Mononuclear cell (primary cell): Measurements from ENCODE around the gene PPP2R2C. TPM values are rescaled to one million over a fixed set of nuclear protein-coding genes. Genes with fewer than 3 reads are reported as not detected.

Experiments
- H3K27me3 ChIP-seq: 2 replicates; pipeline ENCODE4 v1.6.0; 2011; ENCODE audit warnings: low read length, control low read depth; ENCODE audit not compliant: insufficient read depth
- H3K4me1 ChIP-seq: 2 replicates; pipeline ENCODE4 v1.5.1; 2011; ENCODE audit warnings: mild to moderate bottlenecking, low read length, control low read depth; ENCODE audit not compliant: insufficient read depth
- H3K4me3 ChIP-seq: 2 replicates; pipeline ENCODE4 v1.5.1; 2011; ENCODE audit warnings: mild to moderate bottlenecking, low read length, moderate library complexity
- H3K9me3 ChIP-seq: 2 replicates; pipeline ENCODE4 v1.5.1; 2011; ENCODE audit warnings: low read depth, mild to moderate bottlenecking, control low read depth, low read length
- total RNA-seq: library from RNA; depleted of rRNA; stranded (reverse); fragments of >200 nt; gene quantifications from one replicate; pipeline ENCODE4 v1.2.3, GENCODE V29; 2012

The PPP2R2C gene
- total RNA-seq, 1 donor = not detected

DNA sequence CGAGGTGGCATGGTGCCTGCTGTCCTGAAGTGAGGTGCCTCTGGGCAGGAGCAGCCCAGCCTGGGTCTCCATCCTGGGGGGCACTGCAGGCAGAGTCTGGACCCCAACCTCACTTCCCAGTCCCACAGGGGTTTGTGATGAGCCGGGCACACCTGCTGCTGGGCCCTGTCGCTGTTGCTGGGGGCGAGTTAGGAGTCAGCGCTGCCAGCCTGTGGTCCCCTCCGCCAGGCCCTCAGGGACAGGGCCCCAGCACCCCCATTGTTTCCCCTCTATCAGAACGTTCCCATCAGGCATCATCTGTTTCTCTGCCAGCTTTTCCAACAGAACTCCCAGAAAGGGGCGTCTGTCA, 179.3 kb downstream of the PPP2R2C start:
- Histone ChIP-seq H3K27me3 (no peaks in the 10 kb centered on the region), H3K4me1 (no peaks in the 10 kb centered on the region), H3K9me3 (no peaks in the 10 kb centered on the region), H3K4me3 (no peak overlapping the region)

DNA sequence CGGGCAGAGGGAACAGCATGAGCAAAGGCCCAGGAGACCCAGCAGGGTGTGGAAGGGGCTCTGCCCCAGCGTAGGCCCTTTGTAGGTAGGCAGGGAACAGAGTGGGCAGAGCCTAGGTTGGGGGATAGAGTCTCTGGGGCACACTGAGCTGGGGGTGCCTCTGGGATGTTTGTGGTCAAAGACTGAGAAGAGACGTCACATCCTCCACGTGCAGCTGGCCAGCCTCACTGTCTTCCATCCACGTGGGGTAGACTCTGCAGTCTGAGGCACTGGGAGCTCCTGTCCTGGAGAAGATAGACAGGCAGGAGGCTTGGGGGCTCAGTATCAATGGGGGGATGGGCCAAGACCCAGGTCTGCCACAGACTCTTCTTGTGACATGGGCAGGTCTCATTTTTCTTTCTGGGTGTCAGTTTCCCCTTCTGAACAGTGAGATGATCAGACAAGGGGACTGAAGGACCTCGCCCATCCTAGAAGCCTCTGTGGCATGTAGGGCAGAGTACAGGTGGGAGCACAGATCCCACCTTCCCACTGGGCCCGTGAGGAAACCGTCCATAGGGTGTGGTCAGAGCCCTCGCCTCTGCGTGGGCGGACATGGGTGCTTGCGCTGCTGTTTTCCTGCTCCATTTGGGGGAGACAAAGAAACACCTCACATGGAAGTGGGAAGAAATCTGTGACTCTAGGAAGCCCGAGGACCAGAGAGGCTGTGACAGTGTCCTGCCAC, 179.9 kb downstream of the PPP2R2C start:
- H3K4me3 ChIP-seq = no peak overlapping the region
- no peaks in the 10 kb centered on the region for H3K4me1 ChIP-seq
- H3K27me3 ChIP-seq = no peaks in the 10 kb centered on the region
- no peaks in the 10 kb centered on the region for H3K9me3 ChIP-seq

GRCh38 chr4:6291784-6292297, 180.6 kb downstream of the PPP2R2C start:
- no peaks in the 10 kb centered on the region for H3K4me1 ChIP-seq

DNA sequence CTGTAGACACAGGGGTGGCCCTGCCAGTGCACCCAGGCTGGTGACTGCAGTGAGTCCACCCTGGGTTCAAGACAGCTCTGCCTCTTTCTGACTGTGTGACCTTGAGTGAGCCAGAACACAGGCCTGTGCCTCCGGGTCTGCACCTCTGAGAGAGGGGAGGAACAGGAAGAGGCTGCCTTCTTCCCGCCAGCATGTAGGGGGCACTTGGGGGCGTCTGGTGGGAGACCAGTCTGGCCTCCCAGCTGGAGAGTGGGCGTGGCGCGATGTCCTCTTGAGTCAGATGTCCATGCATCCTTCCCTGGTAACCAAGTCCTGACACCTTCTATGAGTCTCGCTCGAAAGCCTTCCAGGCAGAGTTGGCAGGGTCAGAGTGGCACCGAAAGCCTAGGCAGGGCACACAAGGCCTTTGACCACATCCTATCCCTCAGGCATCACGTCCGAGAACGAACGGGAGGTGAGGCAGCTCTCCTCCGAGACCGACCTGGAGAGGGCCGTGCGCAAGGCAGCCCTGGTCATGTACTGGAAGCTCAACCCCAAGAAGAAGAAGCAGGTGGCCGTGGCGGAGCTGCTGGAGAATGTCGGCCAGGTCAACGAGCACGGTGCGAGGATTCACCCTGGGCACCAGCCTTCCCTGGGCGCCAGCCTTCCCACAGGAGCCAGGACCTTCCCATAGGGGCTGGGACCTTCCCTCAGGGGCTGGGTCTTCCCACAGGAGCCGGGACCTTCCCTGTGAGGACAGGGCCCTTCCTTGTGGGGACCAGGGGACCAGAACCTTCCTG, 181.5 kb downstream of the PPP2R2C start:
- Histone ChIP-seq H3K27me3 (no peaks in the 10 kb centered on the region), H3K4me1 (no peaks in the 10 kb centered on the region), H3K9me3 (no peaks in the 10 kb centered on the region), H3K4me3 (no peak overlapping the region)

More at GRCh38 chr4:6291784-6292297, 180.6 kb downstream of the PPP2R2C start:
- Histone ChIP-seq H3K4me3 (no peak overlapping the region), H3K9me3 (no peaks in the 10 kb centered on the region), H3K27me3 (no peaks in the 10 kb centered on the region)

DNA sequence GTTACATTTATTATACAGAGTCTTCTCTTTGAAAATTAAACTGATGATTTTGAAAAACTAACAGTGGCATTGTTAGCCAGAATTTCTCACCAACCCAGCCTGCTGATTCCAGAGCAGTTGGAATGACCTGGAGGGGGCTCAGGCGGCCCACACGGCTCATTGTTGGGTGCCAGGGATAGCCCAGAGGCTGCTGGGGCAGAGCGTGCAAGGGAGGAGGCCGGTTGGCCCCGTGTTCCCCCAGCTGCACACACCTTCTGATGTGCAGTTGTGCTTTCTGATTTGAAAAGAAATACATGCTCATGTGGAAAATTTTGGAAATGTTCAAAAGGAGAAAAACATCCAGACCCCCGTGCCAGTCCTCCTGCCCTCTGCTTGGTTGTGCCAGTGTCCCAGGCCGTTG, 182.2 kb downstream of the PPP2R2C start:
- Histone ChIP-seq H3K4me1 (no peaks in the 10 kb centered on the region), H3K27me3 (no peaks in the 10 kb centered on the region), H3K9me3 (no peaks in the 10 kb centered on the region), H3K4me3 (no peak overlapping the region)

DNA sequence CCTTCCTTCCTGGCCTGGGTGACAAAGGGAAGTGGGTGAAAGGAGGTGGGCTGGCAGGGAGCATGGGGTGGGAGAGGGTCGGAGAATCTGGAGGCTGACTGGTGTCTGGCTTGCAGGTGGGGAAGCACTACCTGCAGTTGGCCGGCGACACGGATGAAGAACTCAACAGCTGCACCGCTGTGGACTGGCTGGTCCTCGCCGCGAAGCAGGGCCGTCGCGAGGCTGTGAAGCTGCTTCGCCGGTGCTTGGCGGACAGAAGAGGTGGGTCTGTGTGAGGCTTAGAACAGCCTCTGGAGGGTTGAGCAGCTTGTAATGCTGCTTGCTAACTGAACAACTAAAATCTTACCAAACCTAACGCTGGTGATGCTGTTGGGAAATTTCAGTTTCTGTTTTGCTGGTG, 183.5 kb downstream of the PPP2R2C start:
- Histone ChIP-seq H3K9me3 (no peaks in the 10 kb centered on the region), H3K27me3 (no peaks in the 10 kb centered on the region), H3K4me3 (no peak overlapping the region)

GRCh38 chr4:6288342-6288741, 184.1 kb downstream of the PPP2R2C start:
- Histone ChIP-seq H3K27me3 (no peaks in the 10 kb centered on the region), H3K4me1 (no peaks in the 10 kb centered on the region), H3K4me3 (no peak overlapping the region), H3K9me3 (no peaks in the 10 kb centered on the region)

More for the DNA sequence above, 183.5 kb downstream of the PPP2R2C start:
- no peaks in the 10 kb centered on the region for H3K4me1 ChIP-seq

DNA sequence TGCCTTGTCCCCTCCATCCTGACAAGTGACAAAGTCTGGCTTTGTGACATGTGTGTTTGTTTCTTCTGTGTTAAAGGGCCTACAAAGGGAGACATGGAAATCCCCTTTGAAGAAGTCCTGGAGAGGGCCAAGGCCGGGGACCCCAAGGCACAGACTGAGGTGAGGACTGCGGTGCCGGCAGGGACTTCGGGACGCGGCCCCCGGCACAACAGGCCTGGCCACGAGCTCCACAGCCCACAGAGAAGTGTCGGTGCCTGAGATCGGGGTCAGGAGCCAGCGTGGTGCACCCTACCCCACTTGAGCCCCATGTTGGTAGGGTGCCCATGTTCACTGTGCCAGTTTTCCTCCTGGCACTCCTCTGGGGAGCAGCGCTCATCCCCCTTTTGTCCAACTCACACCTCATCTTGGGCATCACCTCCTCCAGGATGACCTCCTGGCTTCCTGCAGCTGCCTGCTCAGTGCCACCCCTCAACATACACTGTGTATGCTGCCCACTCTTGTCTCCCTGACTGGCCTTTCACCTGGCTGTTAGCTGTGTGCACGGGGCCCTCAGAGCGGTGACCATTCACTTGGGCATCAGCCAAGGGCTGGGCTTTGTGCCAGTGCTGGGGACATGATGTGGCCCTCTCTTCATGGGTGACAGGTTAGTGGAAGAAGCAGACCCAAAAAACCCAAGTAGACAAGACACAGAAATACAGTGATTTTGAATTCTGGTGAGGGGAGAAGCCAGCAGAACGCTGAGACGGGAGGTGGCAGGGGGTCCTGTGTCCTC, 185.2 kb downstream of the PPP2R2C start:
- Histone ChIP-seq H3K27me3 (no peaks in the 10 kb centered on the region), H3K4me3 (no peak overlapping the region), H3K4me1 (no peaks in the 10 kb centered on the region), H3K9me3 (no peaks in the 10 kb centered on the region)

DNA sequence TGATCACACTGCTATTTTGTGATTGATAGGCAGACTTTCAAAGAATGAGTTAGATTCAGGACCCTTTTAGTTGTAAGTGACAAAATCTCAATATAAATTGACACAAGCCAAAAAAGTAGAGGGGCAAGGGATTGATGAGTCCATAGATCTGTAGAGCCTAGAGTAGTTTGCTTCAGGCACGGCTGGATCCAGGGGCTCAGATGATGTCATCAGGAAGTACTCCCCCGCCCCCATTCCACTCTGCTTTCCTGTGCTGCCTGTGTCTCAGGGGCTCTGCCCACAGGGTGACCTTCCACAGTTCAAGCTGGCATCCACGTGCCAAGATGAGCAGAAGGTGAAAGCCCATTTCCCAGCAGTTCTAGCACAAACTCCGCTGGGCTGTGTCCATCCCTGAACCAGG, 189.1 kb downstream of the PPP2R2C start:
- Histone ChIP-seq H3K9me3 (no peaks in the 10 kb centered on the region), H3K4me3 (no peak overlapping the region), H3K27me3 (no peaks in the 10 kb centered on the region), H3K4me1 (peaks cover 9% of the 10 kb centered on the region)

DNA sequence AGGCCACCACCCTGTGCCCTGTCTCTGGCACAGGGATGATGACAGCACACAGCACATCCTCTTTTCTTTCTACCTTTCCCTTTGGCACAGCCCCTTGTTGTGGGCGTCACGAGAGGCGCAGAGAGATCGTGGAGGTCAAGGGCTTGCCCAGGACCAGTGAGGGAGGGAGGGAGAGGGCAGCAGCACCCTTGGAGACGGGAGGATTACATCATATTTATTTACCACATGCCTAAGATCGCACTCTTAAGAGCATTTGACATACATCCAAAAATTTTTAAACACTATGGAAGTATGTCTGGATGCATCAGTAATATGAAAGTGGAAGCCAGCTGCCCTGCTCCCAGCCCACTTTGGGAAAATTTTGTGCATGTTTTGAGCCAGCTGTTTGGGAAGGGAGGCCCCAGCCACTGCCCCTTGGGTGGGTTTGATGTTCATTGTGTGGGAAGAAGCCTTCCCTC, 190.1 kb downstream of the PPP2R2C start:
- Histone ChIP-seq H3K4me3 (no peak overlapping the region), H3K27me3 (no peaks in the 10 kb centered on the region), H3K9me3 (no peaks in the 10 kb centered on the region), H3K4me1 (peaks cover 11% of the 10 kb centered on the region)

DNA sequence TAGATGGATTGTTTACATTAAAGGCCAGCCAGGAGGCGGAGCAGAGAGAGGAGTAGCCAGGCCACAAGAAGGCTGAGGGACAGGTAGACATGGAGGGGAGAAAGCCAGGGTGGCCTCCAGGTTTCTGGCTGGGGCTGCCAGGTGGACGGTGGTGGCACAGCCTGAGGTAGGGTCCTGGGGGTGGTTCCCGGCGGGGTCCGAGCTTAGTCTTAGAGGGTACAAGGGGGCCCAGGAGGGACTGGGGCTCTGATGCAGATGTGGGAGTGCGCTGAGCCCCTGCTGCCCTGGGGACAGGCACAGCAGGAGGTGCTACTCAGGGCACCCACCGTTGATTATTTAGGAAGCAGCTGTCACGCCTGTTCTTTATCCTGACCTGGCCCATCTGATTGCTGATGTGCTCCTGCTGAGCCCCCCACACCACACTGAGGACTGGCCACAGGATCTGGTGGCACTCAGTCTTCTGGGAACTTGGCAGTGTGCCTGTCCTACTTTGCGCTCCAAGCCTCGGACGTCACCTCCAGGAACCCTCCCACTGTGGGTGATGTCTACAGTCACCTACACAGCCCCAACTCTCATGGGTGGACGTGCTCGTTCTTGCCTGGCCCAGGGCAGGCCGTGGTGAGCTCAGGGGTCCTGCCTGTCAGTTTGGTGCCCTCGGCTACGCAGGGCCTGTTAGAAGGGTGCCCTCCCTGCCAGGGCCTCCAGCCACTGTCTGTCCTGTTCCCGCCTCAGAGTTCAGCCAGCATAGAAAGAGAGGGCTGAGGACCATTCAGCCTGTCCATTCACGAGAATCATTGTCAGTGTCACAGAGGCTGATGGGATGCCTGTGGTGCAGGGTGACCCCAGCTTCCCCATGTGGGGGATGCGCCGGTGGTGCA, 190.7 kb downstream of the PPP2R2C start:
- H3K9me3 ChIP-seq = no peaks in the 10 kb centered on the region
- peaks cover 11% of the 10 kb centered on the region for H3K4me1 ChIP-seq

DNA sequence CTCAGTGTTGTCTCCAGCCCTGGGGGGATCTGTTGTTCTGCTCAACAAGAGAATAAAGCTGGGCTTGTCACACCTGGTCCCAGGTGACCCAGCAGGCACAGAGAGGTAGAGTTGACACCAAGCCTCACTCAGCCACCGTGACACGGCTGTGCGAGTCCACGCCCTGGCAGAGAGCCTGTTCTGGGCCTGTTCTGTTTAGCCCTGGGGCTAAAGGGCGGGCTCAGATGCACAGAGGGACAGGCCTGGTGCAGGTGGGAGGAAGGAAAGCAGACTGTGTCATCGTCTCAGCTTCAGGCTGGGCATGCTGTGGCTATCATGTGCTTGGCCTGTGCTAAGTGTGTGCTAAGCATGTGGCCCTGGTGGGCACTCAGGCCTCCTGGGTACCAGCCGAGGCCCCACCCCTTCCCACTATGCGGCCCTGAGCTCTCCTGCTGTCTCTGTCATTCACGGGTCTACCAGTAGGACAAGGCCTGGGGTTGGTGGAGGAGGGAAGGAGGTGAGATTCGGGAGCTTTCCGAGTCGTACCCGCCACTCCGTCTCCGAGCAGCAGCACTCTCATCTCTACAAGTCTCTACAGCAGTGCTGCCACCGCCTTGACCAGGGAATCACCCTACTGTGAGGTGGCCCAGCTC, 191.9 kb downstream of the PPP2R2C start:
- Histone ChIP-seq H3K27me3 (no peaks in the 10 kb centered on the region), H3K4me3 (no peak overlapping the region), H3K9me3 (no peaks in the 10 kb centered on the region), H3K4me1 (peaks cover 11% of the 10 kb centered on the region)

More for the DNA sequence above, 190.7 kb downstream of the PPP2R2C start:
- no peak overlapping the region for H3K4me3 ChIP-seq
- no peaks in the 10 kb centered on the region for H3K27me3 ChIP-seq

DNA sequence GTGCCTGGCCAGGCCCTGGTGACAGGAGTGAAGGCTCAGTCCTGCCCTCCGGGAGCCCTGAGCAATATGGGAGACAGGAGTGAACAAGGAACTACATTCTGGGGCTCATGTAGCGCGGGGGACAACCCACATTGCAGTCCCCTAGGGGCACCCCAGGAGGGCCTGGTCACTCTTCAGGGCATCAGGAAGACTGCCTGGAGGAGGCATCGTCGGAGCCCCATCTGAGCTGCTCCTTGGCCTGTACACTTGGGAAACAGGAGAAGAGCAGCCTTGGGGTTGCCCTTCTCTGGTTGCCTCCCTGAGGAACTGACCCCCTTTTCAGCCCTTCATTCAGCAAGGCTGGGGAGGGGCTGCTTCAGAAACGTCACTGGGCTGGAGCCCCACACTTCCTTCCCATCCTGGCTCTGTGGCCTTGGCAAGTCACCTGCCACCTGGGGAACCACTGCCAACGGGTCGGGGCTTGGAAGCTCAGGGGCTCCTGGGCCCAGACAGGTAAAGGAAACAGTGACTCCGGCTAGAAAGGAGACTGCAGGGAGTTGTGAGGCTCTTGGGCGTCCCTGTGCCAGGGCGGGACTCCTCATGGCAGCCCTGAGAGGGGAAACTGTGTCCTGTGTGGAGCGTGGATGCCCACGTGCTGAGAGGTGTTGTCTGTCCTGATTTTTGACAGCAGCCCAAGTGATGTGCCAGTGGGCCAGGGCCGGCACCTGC, 192.7 kb downstream of the PPP2R2C start:
- Histone ChIP-seq H3K4me1 (peaks cover 11% of the 10 kb centered on the region), H3K4me3 (no peak overlapping the region), H3K27me3 (no peaks in the 10 kb centered on the region), H3K9me3 (no peaks in the 10 kb centered on the region)
